OCI-LY1 (cell line): ENCODE data around the gene INIP.

Experiments used
- H2AFZ ChIP-seq: fragments of 200-600 bp; sonication (generic), shearing (Covaris generic); 2 replicates; pipeline ENCODE4 v1.6.0; 2014; ENCODE audit warnings: antibody characterized with exemption, mild to moderate bottlenecking, low read length
- H3F3A ChIP-seq: fragments of 200-600 bp; sonication (generic), shearing (Covaris generic); 2 replicates; pipeline ENCODE4 v1.6.0; 2014; ENCODE audit warnings: mild to moderate bottlenecking, antibody characterized with exemption, low read length, moderate library complexity; ENCODE audit not compliant: insufficient read depth
- H3K27ac ChIP-seq: fragments of 200-600 bp; sonication (generic); 2 replicates; pipeline ENCODE4 v1.5.1; 2014; ENCODE audit warnings: low read length, mixed run types, mild to moderate bottlenecking, low read depth; ENCODE audit not compliant: poor library complexity, severe bottlenecking
- H3K27me3 ChIP-seq: fragments of 200-600 bp; sonication (generic); 2 replicates; pipeline ENCODE4 v1.6.0; 2014; ENCODE audit warnings: antibody characterized with exemption, mild to moderate bottlenecking, low read length, moderate library complexity; ENCODE audit not compliant: insufficient read depth
- H3K36me3 ChIP-seq: fragments of 200-600 bp; sonication (generic); 2 replicates; pipeline ENCODE4 v1.6.1; 2014; ENCODE audit warnings: mild to moderate bottlenecking, antibody characterized with exemption, low read length, moderate library complexity, mixed read lengths; ENCODE audit not compliant: insufficient read depth
- H3K4me1 ChIP-seq: fragments of 200-600 bp; sonication (generic); 2 replicates; pipeline ENCODE4 v1.5.1; 2014; ENCODE audit warnings: mild to moderate bottlenecking, low read length, moderate library complexity; ENCODE audit not compliant: insufficient read depth, severe bottlenecking
- H3K4me2 ChIP-seq: fragments of 200-600 bp; sonication (generic), shearing (Covaris generic); 2 replicates; pipeline ENCODE4 v1.6.1; 2014; ENCODE audit warnings: low read length
- H3K4me3 ChIP-seq: fragments of 200-600 bp; sonication (generic); 2 replicates; pipeline ENCODE4 v1.5.1; 2014; ENCODE audit warnings: low read length, low read depth, mild to moderate bottlenecking, mixed read lengths; ENCODE audit not compliant: poor library complexity, severe bottlenecking
- H3K79me2 ChIP-seq: fragments of 200-600 bp; shearing (Covaris generic); 2 replicates; pipeline ENCODE4 v1.6.1; 2016; ENCODE audit warnings: mixed run types, low read length, mixed read lengths; ENCODE audit not compliant: insufficient read depth
- H3K9ac ChIP-seq: fragments of 200-600 bp; sonication (generic), shearing (Covaris generic); 2 replicates; pipeline ENCODE4 v1.6.1; 2014; ENCODE audit warnings: mild to moderate bottlenecking, low read length, mixed read lengths
- H3K9me2 ChIP-seq: fragments of 200-600 bp; sonication (generic), shearing (Covaris generic); 2 replicates; pipeline ENCODE4 v1.6.1; 2014; ENCODE audit warnings: low read depth, mild to moderate bottlenecking, low read length, mixed read lengths
- H3K9me3 ChIP-seq: fragments of 200-600 bp; shearing (Covaris generic); 2 replicates; pipeline ENCODE4 v1.6.1; 2014; ENCODE audit warnings: low read length, mixed read lengths
- H4K20me1 ChIP-seq: fragments of 200-600 bp; sonication (generic), shearing (Covaris generic); 2 replicates; pipeline ENCODE4 v1.6.0; 2016; ENCODE audit warnings: mild to moderate bottlenecking, low read length; ENCODE audit not compliant: insufficient read depth
- EZH2 ChIP-seq: fragments of 200-600 bp; sonication (generic), shearing (Covaris generic); IDR thresholded peaks from 2 replicates; pipeline ENCODE4 v1.8.0; 2017; ENCODE audit warnings: borderline replicate concordance, mixed run types, mild to moderate bottlenecking, antibody characterized with exemption, low read length, moderate library complexity, mixed read lengths
- TF ChIP-seq, protein P1 (sequence below): fragments of 200-600 bp; sonication (generic), shearing (Covaris generic); IDR thresholded peaks from 2 replicates; pipeline ENCODE4 v1.5.1; 2017; ENCODE audit warnings: mild to moderate bottlenecking, antibody characterized with exemption, low read length, moderate library complexity, mixed read lengths

Gene INIP

DNA sequence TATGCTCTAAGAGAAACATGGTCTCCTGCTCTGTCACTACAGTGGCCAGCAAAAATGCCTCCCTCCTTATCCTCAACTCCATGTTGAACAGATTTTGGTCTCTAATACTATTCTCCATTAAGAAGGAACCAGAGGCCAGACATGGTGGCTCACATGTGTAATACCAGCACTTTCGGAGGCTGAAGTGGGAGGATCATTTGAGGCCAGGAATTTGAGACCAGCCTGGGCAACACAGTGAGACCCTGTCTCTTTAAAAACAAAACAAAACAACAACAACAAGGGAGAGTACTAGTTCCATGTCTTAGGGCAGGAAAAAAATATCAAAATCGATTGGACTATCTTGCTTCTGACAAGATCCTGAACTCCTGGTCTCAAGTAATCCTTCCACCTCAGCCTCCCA lies 14.6 kb downstream of the INIP start:
- Histone ChIP-seq H3K4me1 (peaks cover 12% of the 10 kb centered on the region), H4K20me1 (no peaks in the 10 kb centered on the region), H3K4me2 (no peak overlapping the region), H2AFZ (no peak overlapping the region), H3K4me3 (no peak overlapping the region), H3K27ac (no peak overlapping the region), H3K79me2 (peaks cover 49% of the 10 kb centered on the region), H3K9me3 (no peaks in the 10 kb centered on the region), H3K27me3 (no peaks in the 10 kb centered on the region), H3K9ac (no peak overlapping the region), H3K9me2 (no peaks in the 10 kb centered on the region), H3K36me3 (peaks cover 33% of the 10 kb centered on the region; the same call in 1 of the 2 replicates), H3F3A (no peaks in the 10 kb centered on the region)
- TF ChIP-seq, protein P1, sequence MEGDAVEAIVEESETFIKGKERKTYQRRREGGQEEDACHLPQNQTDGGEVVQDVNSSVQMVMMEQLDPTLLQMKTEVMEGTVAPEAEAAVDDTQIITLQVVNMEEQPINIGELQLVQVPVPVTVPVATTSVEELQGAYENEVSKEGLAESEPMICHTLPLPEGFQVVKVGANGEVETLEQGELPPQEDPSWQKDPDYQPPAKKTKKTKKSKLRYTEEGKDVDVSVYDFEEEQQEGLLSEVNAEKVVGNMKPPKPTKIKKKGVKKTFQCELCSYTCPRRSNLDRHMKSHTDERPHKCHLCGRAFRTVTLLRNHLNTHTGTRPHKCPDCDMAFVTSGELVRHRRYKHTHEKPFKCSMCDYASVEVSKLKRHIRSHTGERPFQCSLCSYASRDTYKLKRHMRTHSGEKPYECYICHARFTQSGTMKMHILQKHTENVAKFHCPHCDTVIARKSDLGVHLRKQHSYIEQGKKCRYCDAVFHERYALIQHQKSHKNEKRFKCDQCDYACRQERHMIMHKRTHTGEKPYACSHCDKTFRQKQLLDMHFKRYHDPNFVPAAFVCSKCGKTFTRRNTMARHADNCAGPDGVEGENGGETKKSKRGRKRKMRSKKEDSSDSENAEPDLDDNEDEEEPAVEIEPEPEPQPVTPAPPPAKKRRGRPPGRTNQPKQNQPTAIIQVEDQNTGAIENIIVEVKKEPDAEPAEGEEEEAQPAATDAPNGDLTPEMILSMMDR, result no peak
- no peak for TF ChIP-seq EZH2

DNA sequence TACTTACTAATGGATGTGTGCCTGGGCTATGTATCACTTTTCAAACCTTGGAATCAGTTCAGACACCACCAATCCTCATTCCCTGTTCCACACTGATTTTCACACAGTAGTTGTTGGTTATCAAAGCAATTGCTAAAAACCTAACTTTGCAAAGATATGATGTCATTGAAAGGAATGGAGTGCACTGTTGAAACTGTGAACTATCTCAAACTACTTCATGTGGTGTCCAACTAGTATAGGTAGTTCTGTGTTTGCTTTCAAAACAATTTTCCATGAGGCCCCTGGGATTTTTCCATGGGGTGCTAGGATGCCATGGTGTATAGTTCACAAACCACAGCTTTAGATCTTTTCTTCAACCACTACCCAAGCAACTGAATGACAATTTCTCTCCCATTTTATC lies 17.8 kb downstream of the INIP start:
- Histone ChIP-seq H3K27me3 (no peaks in the 10 kb centered on the region), H3K9ac (no peak overlapping the region), H4K20me1 (no peaks in the 10 kb centered on the region), H3K4me3 (no peak overlapping the region), H3K4me2 (no peak overlapping the region), H2AFZ (no peak overlapping the region), H3K9me3 (no peaks in the 10 kb centered on the region), H3K79me2 (peaks cover 25% of the 10 kb centered on the region), H3K9me2 (no peaks in the 10 kb centered on the region), H3K36me3 (peaks cover 39% of the 10 kb centered on the region), H3K27ac (no peak overlapping the region), H3K4me1 (peaks cover 5% of the 10 kb centered on the region), H3F3A (no peaks in the 10 kb centered on the region)
- TF ChIP-seq, protein P1, result no peak
- no peak for TF ChIP-seq EZH2

DNA sequence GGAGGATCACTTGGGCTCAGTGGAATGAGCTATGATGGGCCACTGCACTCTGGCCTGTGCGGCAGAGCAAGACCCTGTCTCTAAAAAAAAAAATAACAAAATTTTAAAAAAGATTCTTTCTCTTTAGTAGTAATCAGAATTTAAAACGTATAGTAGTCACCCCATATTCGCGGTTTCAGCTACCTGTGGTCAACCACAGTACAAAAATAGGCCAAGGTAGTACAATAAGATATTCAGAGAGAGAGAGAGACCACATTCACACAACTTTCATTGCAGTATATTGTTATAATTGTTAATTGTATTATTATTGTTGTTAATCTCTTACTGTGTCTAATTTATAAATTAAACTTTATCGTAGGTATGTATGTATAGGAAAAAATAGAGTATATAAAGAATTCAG lies 18.7 kb downstream of the INIP start:
- Histone ChIP-seq H3K27ac (no peak overlapping the region), H3F3A (no peaks in the 10 kb centered on the region), H3K27me3 (no peaks in the 10 kb centered on the region), H3K4me1 (peaks cover 5% of the 10 kb centered on the region), H3K36me3 (peaks cover 44% of the 10 kb centered on the region), H3K79me2 (peaks cover 19% of the 10 kb centered on the region), H3K4me2 (no peak overlapping the region), H4K20me1 (no peaks in the 10 kb centered on the region), H3K4me3 (no peak overlapping the region), H3K9me3 (no peaks in the 10 kb centered on the region), H3K9ac (no peak overlapping the region), H3K9me2 (no peaks in the 10 kb centered on the region), H2AFZ (no peak overlapping the region)
- TF ChIP-seq EZH2, result no peak
- TF ChIP-seq, protein P1, result no peak
